ENCODE data around the gene CACHD1.

Gene CACHD1

DNA sequence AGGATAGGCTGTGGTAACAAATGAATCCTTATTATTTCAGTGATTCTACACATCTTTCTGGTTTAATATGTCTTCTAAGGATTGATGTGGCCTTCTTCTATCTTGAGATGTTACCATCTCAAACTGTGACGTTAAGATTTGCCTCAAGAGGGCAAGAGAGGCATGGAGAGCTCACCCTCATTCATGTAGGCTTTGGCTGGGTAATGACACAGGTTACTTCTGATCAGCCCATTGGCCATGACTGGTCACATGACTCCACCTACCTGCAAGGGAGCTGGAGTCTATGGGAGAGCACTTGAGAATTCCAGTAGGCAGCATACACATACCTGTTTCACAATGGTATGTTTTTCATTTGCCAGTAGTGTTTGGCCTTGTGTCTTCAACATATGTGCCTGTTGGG is 30.0 kb downstream of the CACHD1 start:
- no peak for DNase-seq (ENCODE audit: low read depth)
- TF ChIP-seq, protein P1, sequence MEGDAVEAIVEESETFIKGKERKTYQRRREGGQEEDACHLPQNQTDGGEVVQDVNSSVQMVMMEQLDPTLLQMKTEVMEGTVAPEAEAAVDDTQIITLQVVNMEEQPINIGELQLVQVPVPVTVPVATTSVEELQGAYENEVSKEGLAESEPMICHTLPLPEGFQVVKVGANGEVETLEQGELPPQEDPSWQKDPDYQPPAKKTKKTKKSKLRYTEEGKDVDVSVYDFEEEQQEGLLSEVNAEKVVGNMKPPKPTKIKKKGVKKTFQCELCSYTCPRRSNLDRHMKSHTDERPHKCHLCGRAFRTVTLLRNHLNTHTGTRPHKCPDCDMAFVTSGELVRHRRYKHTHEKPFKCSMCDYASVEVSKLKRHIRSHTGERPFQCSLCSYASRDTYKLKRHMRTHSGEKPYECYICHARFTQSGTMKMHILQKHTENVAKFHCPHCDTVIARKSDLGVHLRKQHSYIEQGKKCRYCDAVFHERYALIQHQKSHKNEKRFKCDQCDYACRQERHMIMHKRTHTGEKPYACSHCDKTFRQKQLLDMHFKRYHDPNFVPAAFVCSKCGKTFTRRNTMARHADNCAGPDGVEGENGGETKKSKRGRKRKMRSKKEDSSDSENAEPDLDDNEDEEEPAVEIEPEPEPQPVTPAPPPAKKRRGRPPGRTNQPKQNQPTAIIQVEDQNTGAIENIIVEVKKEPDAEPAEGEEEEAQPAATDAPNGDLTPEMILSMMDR (IDR thresholded peaks at IDR 0.05; ENCODE audit: insufficient read depth, low read depth, low read length, missing control alignments), result no peak
- H3K4me3 ChIP-seq (ENCODE audit: low read depth, low read length), result no peak overlapping the region

DNA sequence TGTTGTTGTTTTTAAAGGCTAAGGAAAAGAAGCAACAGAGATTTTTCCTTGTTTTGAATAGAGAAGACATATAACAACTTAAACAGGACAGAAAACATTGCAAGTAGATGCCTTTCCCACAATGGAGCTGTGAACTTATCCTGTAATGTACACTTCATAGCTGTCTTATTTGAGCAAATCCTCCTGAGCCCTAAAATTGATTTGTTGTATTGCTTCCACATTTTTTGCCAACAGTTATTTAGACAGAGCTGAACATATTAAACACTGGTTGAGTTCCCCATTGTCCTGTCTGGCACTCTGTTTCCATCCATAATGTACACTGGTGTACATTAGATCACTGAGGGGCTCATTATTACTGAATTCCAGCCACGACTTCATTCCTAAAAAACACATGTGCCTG is 32.2 kb downstream of the CACHD1 start:
- no peak overlapping the region for H3K4me3 ChIP-seq (ENCODE audit: low read depth, low read length)
- no peak for DNase-seq (ENCODE audit: low read depth)
- TF ChIP-seq, protein P1 (IDR thresholded peaks at IDR 0.05; ENCODE audit: insufficient read depth, low read depth, low read length, missing control alignments), result no peak

DNA sequence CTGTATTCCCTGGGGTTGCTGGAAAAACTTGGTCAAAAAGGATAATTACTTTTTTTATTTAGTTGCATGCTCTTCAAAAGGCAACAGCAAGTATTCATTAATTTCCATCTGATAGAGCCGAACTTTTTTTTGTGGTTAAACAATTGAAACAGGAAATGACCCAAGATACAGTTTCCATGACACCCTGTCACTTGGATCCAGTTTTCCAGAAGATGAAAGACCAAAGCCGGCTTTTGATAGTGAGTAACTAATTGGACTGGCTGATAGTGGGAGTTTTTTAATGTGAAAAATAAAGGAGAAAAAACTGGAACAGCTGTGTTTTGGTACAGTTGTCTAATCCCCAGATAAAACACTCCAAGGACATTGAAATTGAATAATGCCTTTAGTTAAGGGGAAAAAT is 33.0 kb downstream of the CACHD1 start:
- no peak for DNase-seq (ENCODE audit: low read depth)
- TF ChIP-seq, protein P1 (IDR thresholded peaks at IDR 0.05; ENCODE audit: insufficient read depth, low read depth, low read length, missing control alignments), result no peak
- no peak overlapping the region for H3K4me3 ChIP-seq (ENCODE audit: low read depth, low read length)

DNA sequence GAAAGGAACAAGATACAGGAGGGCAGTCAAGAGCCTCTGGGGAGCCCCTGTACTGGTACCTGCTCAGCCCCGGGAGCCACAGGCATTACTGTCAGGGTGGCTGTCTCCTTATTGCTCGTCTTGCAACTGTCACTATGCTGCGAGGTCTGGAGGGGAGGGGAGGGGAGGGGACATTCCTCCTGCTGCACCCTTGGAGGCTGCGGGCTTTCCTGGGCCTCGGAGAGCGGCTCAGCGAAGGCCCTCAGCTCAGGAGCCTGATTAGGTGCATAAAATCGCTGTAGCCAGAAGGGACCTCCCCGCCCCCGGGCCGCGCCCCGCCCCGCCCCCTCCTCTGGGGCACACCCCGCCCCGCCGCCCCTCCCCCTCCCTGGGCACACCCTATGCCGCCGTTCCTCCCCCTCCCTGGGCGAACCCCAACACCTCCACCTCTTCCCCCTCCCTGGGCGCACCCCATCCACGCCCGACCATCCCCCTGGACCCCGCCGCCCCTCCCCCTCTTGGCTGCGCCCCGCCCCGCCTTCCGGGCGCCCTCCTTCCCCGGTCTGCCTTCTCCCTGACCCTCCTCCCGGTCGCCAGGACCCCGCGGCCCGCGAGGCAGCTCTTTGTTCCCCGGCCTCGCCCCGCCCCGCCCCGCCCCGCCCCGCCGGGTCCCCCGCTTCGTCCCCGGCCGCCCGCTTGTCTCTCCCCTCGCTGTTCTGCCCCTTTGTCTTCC is 35.5 kb downstream of the CACHD1 start:
- no peak overlapping the region for H3K4me3 ChIP-seq (ENCODE audit: low read depth, low read length)
- no peak for DNase-seq (ENCODE audit: low read depth)
- TF ChIP-seq, protein P1 (IDR thresholded peaks at IDR 0.05; ENCODE audit: insufficient read depth, low read depth, low read length, missing control alignments), result no peak

DNA sequence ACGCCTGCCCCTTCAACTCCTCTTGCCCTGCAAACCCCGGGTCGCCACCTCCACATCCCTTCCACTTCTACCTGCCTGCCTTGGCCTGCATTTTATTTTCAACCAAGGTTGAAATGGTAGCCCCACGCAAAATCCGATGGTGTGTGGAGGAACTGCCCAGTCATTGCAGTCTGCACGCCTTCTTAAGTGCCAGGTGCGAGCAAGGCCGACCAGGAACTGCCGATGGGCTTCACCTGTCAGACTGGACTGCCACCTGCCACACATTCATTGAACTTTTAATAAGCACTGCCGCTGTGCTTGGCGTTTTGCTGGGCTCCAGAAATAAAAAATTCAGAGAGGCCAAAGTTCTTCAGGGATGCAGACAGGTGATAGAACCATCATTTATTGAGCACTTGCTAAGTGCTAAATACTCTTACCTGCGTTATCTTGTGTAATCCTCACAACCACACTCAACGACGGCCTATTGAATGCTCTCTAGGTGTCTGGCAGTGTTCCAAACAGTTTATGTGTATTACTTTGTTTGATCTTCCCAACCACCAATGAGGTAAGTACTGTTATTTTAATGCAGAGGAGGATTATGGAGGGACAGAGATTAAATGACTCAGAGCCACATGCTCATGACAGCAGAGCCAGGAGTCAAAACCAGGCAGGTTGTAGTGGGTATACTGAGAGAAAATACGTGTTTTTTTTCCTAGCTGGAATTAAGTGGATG is 36.2 kb downstream of the CACHD1 start:
- no peak overlapping the region for H3K4me3 ChIP-seq (ENCODE audit: low read depth, low read length)
- TF ChIP-seq, protein P1 (IDR thresholded peaks at IDR 0.05; ENCODE audit: insufficient read depth, low read depth, low read length, missing control alignments), result no peak
- no peak for DNase-seq (ENCODE audit: low read depth)

DNA sequence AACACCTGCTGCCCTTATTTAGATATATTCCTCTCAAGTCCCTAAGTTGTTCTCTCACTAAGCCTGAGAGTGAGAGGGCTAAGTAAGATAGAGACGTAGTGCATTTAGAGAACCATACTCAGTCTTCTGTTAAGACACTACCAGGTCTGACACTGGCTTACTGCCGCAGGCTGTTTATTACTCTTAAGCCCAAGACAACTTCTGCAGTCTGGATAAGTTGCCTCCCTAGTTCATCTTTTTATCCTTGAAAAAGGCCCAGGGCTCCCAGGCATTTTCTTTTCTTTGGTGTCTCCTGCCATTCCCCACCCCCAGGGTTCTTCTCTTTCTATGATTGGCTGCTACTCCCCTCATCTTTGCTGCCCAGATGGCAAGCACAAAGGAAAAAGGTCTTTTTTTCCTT is 38.7 kb downstream of the CACHD1 start:
- DNase-seq (ENCODE audit: low read depth), result no peak

More for the DNA sequence above, 38.7 kb downstream of the CACHD1 start:
- TF ChIP-seq, protein P1 (IDR thresholded peaks at IDR 0.05; ENCODE audit: insufficient read depth, low read depth, low read length, missing control alignments), result no peak
- H3K4me3 ChIP-seq (ENCODE audit: low read depth, low read length), result no peak overlapping the region

Measured in GM12865 (cell line).